H54 (cell line): ENCODE measurements around the gene PECR.
A peak's percentile ranks its signal among the peaks of the same experiment; 100 is the strongest.
"Not testable (repeated sequence)": the region's sequence is repeated elsewhere in the genome, so short reads cannot be mapped to it uniquely, and the experiment has no call there.

Source experiments
- DNase-seq: peaks from one replicate; pipeline ENCODE4 v3.0.0; 2011; ENCODE audit warnings: low spot score, mixed read lengths; ENCODE audit not compliant: insufficient read length
- FAIRE-seq: peaks from 3 replicates; lab custom pipeline; 2011; peaks lifted over from hg19 to GRCh38; lab: Jason Lieb, UNC
- POLR2A ChIP-seq: IDR thresholded peaks from 2 replicates; pipeline ENCODE4 v1.6.1; 2011; ENCODE audit warnings: low read depth, mild to moderate bottlenecking, low read length

PECR gene

GRCh38 chr2:216016581-216016980 is 65.0 kb downstream of the PECR start:
- no peak for TF ChIP-seq POLR2A
- FAIRE-seq (no peak), DNase-seq (no peak)

DNA sequence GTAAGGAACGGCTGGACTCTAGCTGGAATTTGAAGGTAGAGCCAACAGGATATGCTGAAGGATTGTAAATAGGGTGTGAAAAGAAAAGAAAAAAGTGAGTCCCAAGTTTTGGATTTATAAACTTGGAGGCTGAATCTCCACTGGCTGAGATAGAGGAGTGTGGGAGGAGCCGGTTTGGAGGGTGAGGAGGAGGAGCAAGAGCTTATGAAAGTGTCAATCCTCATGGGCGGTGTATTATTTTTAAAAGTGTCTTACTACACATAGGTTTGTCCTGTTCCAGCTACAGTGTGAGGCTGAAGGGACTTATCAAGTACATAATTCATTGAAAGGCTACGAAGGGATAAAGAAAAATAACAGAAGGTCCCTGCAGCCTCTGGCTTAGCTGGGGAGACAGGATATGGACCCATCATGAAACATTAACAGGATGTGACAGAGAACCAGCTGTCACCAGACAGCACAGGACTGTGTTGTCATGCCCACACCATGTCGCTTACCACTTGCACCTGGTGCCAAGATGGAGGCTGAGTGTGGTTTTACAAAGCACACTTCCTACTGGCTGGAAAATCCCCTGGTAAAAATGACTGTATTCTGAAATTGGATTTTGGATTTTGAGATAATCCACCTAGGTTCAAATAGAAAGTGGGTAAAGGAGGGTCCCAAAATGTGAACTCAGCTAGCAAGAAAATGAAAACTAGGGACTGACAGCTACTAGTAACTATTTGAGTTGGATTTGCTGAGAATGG is 65.7 kb downstream of the PECR start:
- TF ChIP-seq POLR2A = no peak
- FAIRE-seq (no peak), DNase-seq (no peak)

- FAIRE-seq (no peak), DNase-seq (no peak)
- TF ChIP-seq POLR2A = no peak
Observed at GRCh38 chr2:216014986-216015385, 66.6 kb downstream of the PECR start.

- DNase-seq (no peak), FAIRE-seq (no peak)
- no peak for TF ChIP-seq POLR2A
Observed at GRCh38 chr2:216014006-216014405, 67.6 kb downstream of the PECR start.

DNA sequence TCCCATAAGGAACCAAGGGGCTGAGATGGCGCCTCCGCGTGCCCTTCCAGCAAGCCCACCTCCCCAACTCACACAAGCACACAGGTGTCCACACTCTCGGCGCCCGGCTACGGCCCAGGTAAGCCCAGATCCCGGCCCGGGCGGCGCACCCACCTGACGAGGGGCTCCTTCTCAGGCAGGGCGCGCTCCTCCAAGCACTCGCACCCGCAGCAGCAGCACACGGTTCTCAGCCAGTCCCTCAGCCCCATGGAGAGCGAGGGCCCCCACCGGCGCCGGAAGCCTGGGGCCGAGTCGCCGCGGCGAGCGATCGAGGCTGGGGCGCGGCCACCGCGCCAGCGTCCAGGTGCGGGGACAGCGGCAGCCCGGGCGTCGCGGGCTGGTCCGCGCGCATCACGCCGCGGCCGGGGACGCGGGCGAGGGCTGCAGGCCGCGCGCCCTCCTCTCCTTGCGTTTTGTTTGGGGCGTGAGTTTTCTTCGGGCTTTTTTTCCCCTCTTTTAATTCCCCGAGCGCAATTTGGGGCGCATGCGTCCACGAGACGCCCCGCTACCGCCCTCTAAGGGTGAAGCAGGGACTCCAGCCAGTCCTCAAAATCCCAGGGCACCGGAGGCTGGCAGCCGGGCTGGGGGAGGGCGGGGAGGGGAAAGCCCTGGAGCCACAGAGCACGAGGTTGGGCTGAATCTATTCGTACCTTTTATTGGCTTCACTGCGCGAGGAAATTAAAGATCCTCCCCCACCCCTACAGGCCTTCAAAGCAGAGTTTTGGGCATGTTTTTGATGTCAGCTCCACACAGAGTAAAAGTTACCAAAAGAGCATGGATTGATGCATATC is 68.3 kb downstream of the PECR start, which contains the start of gene MREG:
TSS of gene MREG (minus strand) at position 472 of the 830 bp plus-strand sequence. CDS start at position 248, 224 bp downstream.
- DNase-seq = peak; percentile 86
- no peak for FAIRE-seq
- no peak for TF ChIP-seq POLR2A

- FAIRE-seq (no peak), DNase-seq (no peak)
- TF ChIP-seq POLR2A = no peak
Observed at GRCh38 chr2:216012830-216013079, 68.9 kb downstream of the PECR start.

GRCh38 chr2:216012133-216012829 is 69.3 kb downstream of the PECR start:
- no peak for FAIRE-seq
- TF ChIP-seq POLR2A = no peak
- no peak for DNase-seq

DNA sequence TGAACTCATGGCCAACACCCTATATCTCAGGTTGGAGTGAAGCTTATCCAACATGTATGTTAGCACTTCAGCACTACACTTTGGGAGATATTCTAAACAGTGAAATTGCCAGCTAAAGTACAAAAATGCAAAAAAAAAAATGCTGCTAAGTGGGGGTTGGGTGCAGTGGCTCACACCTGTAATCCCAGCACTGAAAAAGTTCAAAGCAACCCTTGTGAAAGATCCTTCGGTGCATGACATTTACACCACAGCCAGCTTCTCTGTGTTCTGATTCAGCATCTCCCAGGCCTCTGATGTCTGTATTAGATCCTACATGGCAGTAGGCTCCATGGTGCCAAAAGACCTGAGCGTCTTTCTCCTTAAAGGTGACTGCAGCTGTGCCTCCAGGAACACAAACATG is 72.4 kb downstream of the PECR start:
- DNase-seq, FAIRE-seq: not testable (repeated sequence)

GRCh38 chr2:216008387-216008786 is 73.2 kb downstream of the PECR start:
- no peak for FAIRE-seq
- no peak for TF ChIP-seq POLR2A
- DNase-seq = no peak

GRCh38 chr2:216006164-216006663 is 75.4 kb downstream of the PECR start:
- TF ChIP-seq POLR2A = no peak
- peak; percentile 87 for FAIRE-seq
- peak; percentile 71 for DNase-seq

GRCh38 chr2:216004697-216005283 is 76.8 kb downstream of the PECR start:
- no peak for DNase-seq
- no peak for TF ChIP-seq POLR2A
- no peak for FAIRE-seq

DNA sequence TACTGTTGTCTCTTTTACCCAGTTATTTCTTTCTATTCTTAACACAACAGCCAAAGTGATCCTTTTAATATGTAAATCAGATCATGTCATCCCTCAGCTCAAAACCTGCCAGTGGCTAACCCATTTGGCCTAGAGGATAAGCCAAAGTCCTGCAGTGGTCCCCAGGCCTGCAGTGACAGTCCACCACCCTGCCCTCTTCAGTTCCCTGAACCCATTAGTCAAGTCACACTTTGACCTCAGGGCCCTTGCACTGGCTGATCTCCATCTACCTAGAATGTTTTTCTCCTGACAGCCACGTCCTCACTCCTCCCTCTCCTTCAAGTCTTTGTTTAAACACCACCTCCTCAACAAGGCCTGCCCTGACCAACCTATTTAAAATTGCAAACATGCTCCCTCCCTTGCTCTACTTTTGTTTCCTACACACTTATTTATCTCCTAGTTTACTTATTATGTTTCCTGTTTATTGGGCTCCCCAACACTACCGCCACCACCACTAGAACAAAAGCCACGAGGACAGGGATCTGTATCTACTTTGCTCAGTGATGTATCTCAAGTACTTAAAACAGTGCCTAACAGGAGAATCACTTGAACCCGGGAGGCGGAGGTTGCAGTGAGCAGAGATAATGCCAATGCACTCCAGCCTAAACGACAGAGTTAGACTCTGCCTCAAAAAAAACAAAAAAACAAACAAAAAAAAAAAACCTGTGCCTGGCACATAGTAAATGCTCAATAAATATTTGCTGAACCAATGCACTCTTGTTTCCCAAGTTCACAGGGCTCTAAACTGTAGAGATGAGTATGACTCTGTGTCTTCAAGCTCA is 77.5 kb downstream of the PECR start:
- no peak for TF ChIP-seq POLR2A
- DNase-seq = no peak

GRCh38 chr2:216002693-216003092 is 78.9 kb downstream of the PECR start:
- no peak for FAIRE-seq
- no peak for TF ChIP-seq POLR2A
- no peak for DNase-seq

More for the DNA sequence above, 77.5 kb downstream of the PECR start:
- no peak for FAIRE-seq
